Measurements from ENCODE around the gene ZSCAN21.

ZSCAN21 gene

GRCh38 chr7:100013328-100013676 is 36.3 kb upstream of the ZSCAN21 start:
- Histone ChIP-seq H3K27ac (no peak overlapping the region), H3K4me3 (no peak overlapping the region), H3K9me3 (ENCODE audit: low read depth, low read length) (no peaks in the 10 kb centered on the region), H3K9ac (ENCODE audit: insufficient read length) (no peak overlapping the region), H3K36me3 (ENCODE audit: insufficient read depth, low read length) (no peaks in the 10 kb centered on the region)
- no peak for DNase-seq (ENCODE audit: low read depth, low spot score)
- TF ChIP-seq FOXP2 (optimal IDR thresholded peaks at IDR 0.05; ENCODE audit: control extremely low read depth, extremely low read length, insufficient read depth) (no peak), EZH2 (IDR thresholded peaks at IDR 0.05) (no peak), POLR2AphosphoS5 (IDR thresholded peaks at IDR 0.05; ENCODE audit: borderline replicate concordance, low read depth, low read length) (no peak)

DNA sequence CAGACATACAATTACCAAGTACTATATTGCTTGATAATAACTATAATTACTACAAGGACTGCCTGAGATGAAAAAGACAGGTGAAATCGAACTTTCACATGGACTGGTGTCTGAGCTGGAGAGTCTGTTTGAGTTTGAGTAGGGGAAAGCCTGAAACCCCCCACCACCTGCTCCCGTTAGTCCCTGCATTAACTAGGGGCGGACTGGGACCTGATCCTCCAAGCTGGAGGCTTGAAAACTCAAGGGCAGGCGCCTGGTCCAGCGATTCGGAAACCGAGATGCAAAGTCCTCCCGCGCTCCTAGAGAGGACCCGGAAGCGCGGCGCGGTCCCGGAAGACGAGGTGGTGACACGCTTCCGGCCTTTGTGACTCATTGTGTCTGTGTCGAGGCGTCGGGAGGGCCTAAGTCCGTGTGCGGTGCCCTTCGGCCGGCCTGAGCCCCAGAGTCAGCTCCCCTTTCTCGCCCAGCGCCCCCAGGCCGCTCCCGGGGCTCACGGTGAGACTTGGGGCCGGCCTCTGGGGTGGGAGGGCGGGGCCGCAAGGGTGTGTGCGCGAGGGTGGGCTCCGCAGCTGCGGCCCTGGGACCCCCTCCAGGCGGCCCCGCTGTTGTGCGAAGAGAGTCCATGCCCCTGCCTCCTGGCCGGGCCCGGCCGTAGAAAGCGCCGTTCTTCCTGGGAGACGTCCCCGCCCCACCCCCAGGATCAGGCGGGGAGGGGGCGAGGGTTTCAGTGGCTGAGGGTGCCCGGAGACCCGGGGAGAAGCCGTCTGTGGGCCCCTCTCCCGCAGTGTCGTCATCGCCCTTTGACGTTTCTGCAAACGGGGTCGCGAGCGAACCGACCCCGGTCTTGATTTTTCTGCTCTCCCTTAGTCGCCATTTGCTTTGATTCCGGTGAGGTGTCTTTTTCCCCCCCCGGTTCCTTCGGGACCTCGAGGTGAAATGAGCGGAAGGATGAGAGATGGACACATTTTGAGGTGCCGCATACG is 34.1 kb upstream of the ZSCAN21 start, which contains the start of gene ZKSCAN1:
Gene ZKSCAN1, plus strand, starts transcription at position 365 of the 983 bp plus-strand sequence. CDS start 7,911 bp downstream, outside the sequence.
- Histone ChIP-seq H3K27ac (peak within 1 kb of the TSS; percentile 83), H3K4me3 (peak within 1 kb of the TSS; percentile 97), H3K36me3 (ENCODE audit: insufficient read depth, low read length) (peaks cover 11% of the 10 kb centered on the region; the same call in 1 of the 2 replicates), H3K9ac (ENCODE audit: insufficient read length) (peak within 1 kb of the TSS; percentile 99), H3K9me3 (ENCODE audit: low read depth, low read length) (no peaks in the 10 kb centered on the region)
- no peak for TF ChIP-seq FOXP2 (optimal IDR thresholded peaks at IDR 0.05; ENCODE audit: control extremely low read depth, extremely low read length, insufficient read depth)
- no peak for TF ChIP-seq EZH2 (IDR thresholded peaks at IDR 0.05)
- TF ChIP-seq POLR2AphosphoS5 (IDR thresholded peaks at IDR 0.05; ENCODE audit: borderline replicate concordance, low read depth, low read length): peak; percentile 93
- DNase-seq (ENCODE audit: low read depth, low spot score): peak; percentile 47

DNA sequence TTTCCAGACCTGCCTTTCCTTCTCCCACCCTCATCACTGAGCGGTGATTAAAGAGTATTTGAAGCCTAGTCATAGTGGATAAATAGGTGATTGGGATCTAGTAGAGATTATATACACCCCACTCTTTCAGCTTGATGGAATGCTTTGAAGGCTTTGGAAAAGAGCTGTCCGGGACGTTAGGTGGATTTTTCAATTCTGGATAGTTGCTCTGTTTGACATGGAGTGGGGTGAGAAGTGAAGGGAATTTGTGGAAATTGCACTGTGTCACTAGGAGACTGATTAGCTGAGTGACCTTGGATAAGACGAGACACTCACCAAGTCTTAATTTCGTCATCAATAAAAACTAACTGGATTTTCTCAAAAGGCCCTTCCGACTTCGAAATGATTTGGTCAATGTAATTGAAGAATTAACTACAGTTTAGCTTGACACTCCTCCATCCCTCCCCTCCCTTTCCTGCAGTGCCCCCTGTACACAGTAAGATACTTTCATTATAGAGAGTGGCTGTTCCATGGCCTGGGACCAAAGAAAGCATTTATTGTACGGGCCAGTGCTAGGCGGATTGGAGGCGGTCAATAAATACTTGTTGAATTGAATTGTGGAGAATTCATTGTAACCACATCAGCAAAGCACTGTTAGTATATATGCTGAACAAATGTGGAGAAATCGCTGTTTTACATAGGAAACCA is 33.2 kb upstream of the ZSCAN21 start:
- no peak for TF ChIP-seq FOXP2 (optimal IDR thresholded peaks at IDR 0.05; ENCODE audit: control extremely low read depth, extremely low read length, insufficient read depth)
- TF ChIP-seq POLR2AphosphoS5 (IDR thresholded peaks at IDR 0.05; ENCODE audit: borderline replicate concordance, low read depth, low read length): no peak
- no peak for TF ChIP-seq EZH2 (IDR thresholded peaks at IDR 0.05)
- Histone ChIP-seq H3K27ac (peak overlapping the region; percentile 83; the same call in 1 of the 2 replicates), H3K9ac (ENCODE audit: insufficient read length) (peak overlapping the region; percentile 99), H3K9me3 (ENCODE audit: low read depth, low read length) (no peaks in the 10 kb centered on the region), H3K4me3 (peak overlapping the region; percentile 97), H3K36me3 (ENCODE audit: insufficient read depth, low read length) (peaks cover 12% of the 10 kb centered on the region; the same call in 1 of the 2 replicates)
- DNase-seq (ENCODE audit: low read depth, low spot score): no peak

DNA sequence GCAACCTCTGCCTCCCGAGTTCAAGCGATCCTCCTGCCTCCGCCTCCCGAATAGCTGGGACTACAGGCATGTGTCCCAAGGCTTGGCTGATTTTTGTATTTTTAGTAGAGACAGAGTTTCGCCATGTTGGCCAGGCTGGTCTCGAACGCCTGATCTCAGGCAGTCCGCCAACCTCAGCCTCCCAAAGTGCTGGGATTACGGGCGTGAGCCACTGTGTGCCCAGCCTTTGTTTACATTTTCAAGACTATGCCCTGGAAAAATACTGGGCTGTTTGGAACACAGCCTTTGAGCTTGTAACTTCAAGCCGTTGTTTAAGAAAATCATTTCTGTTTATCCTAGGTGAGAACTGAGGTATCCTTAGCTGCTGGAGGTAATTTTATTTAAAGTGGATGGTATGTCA is 32.3 kb upstream of the ZSCAN21 start:
- DNase-seq (ENCODE audit: low read depth, low spot score): no peak
- Histone ChIP-seq H3K9me3 (ENCODE audit: low read depth, low read length) (no peaks in the 10 kb centered on the region), H3K4me3 (no peak overlapping the region), H3K9ac (ENCODE audit: insufficient read length) (peak overlapping the region; percentile 99), H3K36me3 (ENCODE audit: insufficient read depth, low read length) (peaks cover 21% of the 10 kb centered on the region; the same call in 1 of the 2 replicates), H3K27ac (no peak overlapping the region)
- no peak for TF ChIP-seq FOXP2 (optimal IDR thresholded peaks at IDR 0.05; ENCODE audit: control extremely low read depth, extremely low read length, insufficient read depth)
- TF ChIP-seq POLR2AphosphoS5 (IDR thresholded peaks at IDR 0.05; ENCODE audit: borderline replicate concordance, low read depth, low read length): no peak
- no peak for TF ChIP-seq EZH2 (IDR thresholded peaks at IDR 0.05)

DNA sequence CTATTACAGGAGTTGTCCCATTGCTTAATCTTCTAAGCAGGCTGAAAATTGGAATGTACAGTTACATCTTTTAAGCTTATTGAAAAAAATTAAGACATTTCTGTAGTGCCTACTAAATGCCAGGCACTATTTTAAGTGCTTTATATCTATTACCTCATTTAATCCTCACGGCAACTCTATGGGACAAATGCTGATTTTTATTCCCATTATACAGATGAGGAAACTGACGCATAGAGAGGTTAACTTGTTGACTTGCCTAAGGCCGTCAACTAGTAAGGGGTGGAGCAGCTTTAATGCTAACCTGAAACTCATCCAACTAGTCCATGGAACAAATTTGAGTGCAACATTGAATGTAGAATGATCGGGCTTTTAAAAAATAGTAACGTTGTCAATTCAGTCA is 31.7 kb upstream of the ZSCAN21 start:
- Histone ChIP-seq H3K9ac (ENCODE audit: insufficient read length) (no peak overlapping the region), H3K27ac (no peak overlapping the region), H3K9me3 (ENCODE audit: low read depth, low read length) (no peaks in the 10 kb centered on the region), H3K4me3 (no peak overlapping the region), H3K36me3 (ENCODE audit: insufficient read depth, low read length) (peaks cover 26% of the 10 kb centered on the region; the same call in 1 of the 2 replicates)
- TF ChIP-seq POLR2AphosphoS5 (IDR thresholded peaks at IDR 0.05; ENCODE audit: borderline replicate concordance, low read depth, low read length) (no peak), EZH2 (IDR thresholded peaks at IDR 0.05) (no peak), FOXP2 (optimal IDR thresholded peaks at IDR 0.05; ENCODE audit: control extremely low read depth, extremely low read length, insufficient read depth) (no peak)
- no peak for DNase-seq (ENCODE audit: low read depth, low spot score)

GRCh38 chr7:100019908-100020307 is 29.7 kb upstream of the ZSCAN21 start:
- Histone ChIP-seq H3K36me3 (ENCODE audit: insufficient read depth, low read length) (peaks cover 45% of the 10 kb centered on the region), H3K4me3 (no peak overlapping the region), H3K9ac (ENCODE audit: insufficient read length) (peak overlapping the region; percentile 32), H3K9me3 (ENCODE audit: low read depth, low read length) (no peaks in the 10 kb centered on the region), H3K27ac (no peak overlapping the region)
- no peak for DNase-seq (ENCODE audit: low read depth, low spot score)
- TF ChIP-seq POLR2AphosphoS5 (IDR thresholded peaks at IDR 0.05; ENCODE audit: borderline replicate concordance, low read depth, low read length) (no peak), FOXP2 (optimal IDR thresholded peaks at IDR 0.05; ENCODE audit: control extremely low read depth, extremely low read length, insufficient read depth) (no peak), EZH2 (IDR thresholded peaks at IDR 0.05) (no peak)

DNA sequence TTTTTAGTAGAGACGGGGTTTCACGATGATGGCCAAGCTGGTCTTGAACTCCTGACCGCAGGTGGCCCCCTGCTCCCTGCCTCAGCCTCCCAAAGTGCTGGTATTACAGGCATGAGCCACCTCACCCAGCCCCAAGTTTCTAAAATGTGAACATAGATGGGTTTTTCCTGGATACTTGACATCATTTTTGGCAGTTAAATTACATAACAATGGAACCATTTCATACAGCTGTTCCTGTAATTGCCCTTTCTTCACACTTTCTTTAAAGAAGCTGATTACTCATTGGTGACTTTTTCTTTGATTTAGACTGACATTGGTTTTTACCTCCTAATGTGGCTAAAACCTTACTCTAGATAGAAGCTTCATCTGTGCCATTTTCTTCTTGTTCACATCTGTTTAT is 28.3 kb upstream of the ZSCAN21 start:
- Histone ChIP-seq H3K9ac (ENCODE audit: insufficient read length) (no peak overlapping the region), H3K27ac (no peak overlapping the region), H3K4me3 (no peak overlapping the region), H3K9me3 (ENCODE audit: low read depth, low read length) (no peaks in the 10 kb centered on the region), H3K36me3 (ENCODE audit: insufficient read depth, low read length) (peaks cover 58% of the 10 kb centered on the region)
- DNase-seq (ENCODE audit: low read depth, low spot score): no peak
- no peak for TF ChIP-seq FOXP2 (optimal IDR thresholded peaks at IDR 0.05; ENCODE audit: control extremely low read depth, extremely low read length, insufficient read depth)
- TF ChIP-seq POLR2AphosphoS5 (IDR thresholded peaks at IDR 0.05; ENCODE audit: borderline replicate concordance, low read depth, low read length): no peak
- TF ChIP-seq EZH2 (IDR thresholded peaks at IDR 0.05): no peak

DNA sequence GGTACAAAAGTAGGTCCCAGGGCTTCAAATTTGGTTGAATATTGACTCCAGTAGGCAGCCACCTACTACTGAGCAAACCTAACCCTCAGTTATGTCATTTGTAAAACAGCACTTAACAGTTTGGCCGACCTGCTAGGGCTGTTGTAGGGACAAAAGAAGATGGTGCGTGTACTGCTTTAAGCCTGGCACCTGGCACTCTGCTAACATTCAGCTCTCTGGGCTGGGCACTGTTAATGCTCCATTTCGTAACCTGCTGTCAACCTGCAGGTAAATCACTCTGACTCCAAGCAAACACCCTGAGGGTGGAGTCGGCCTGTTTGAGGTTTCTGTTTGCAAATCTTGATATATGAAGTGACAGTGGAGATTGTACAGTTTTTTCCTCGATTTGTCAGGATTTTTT is 27.0 kb upstream of the ZSCAN21 start:
- H3K9ac ChIP-seq (ENCODE audit: insufficient read length): no peak overlapping the region
- TF ChIP-seq POLR2AphosphoS5 (IDR thresholded peaks at IDR 0.05; ENCODE audit: borderline replicate concordance, low read depth, low read length): no peak
- no peak for TF ChIP-seq FOXP2 (optimal IDR thresholded peaks at IDR 0.05; ENCODE audit: control extremely low read depth, extremely low read length, insufficient read depth)
- no peak for TF ChIP-seq EZH2 (IDR thresholded peaks at IDR 0.05)
- no peak overlapping the region for H3K4me3 ChIP-seq
- peaks cover 66% of the 10 kb centered on the region for H3K36me3 ChIP-seq (ENCODE audit: insufficient read depth, low read length)
- no peak overlapping the region for H3K27ac ChIP-seq
- H3K9me3 ChIP-seq (ENCODE audit: low read depth, low read length): no peaks in the 10 kb centered on the region
- DNase-seq (ENCODE audit: low read depth, low spot score): no peak

Data from SK-N-MC (cell line).